ENCODE data around the gene ARMS2.

GRCh38 chr10:122490786-122491680 lies 36.6 kb downstream of the ARMS2 start:
- TF ChIP-seq CTCF (IDR thresholded peaks at IDR 0.05; ENCODE audit: insufficient read depth, low read depth, low read length), result no peak
- TF ChIP-seq EZH2 (IDR thresholded peaks at IDR 0.05; ENCODE audit: insufficient read depth, low read length), result no peak
